H9 (cell line): ENCODE measurements around the gene FHOD3. TPM values are rescaled to one million over a fixed set of nuclear protein-coding genes. Genes with fewer than 3 reads are reported as not detected.
A peak's percentile ranks its signal among the peaks of the same experiment; 100 is the strongest.

ENCODE experiments used
- DNase-seq: peaks from one replicate; pipeline ENCODE4 v3.0.0-alpha.2; 2017
- H2AFZ ChIP-seq: one replicate; pipeline ENCODE4 v1.6.1; 2013; ENCODE audit warnings: mild to moderate bottlenecking, low read length, control low read depth, moderate library complexity
- H2AK5ac ChIP-seq: 2 replicates; pipeline ENCODE4 v1.6.1; 2013; ENCODE audit warnings: low read length, control low read depth, mixed read lengths; ENCODE audit not compliant: insufficient read length
- H2BK120ac ChIP-seq: one replicate; pipeline ENCODE4 v1.6.1; 2013; ENCODE audit warnings: low read depth, mild to moderate bottlenecking, low read length, control low read depth, inconsistent platforms; ENCODE audit not compliant: poor library complexity, severe bottlenecking
- H2BK12ac ChIP-seq: 2 replicates; pipeline ENCODE4 v1.6.1; 2013; ENCODE audit warnings: low read length, control low read depth, mixed read lengths, low read depth; ENCODE audit not compliant: insufficient read length
- H2BK15ac ChIP-seq: 2 replicates; pipeline ENCODE4 v1.6.1; 2013; ENCODE audit warnings: low read depth, low read length, control low read depth
- H2BK20ac ChIP-seq: one replicate; pipeline ENCODE4 v1.6.1; 2013; ENCODE audit warnings: low read depth, mild to moderate bottlenecking, low read length, control low read depth, inconsistent platforms; ENCODE audit not compliant: poor library complexity, severe bottlenecking
- H2BK5ac ChIP-seq: 2 replicates; pipeline ENCODE4 v1.6.1; 2013; ENCODE audit warnings: low read length, control low read depth, mixed read lengths; ENCODE audit not compliant: insufficient read length
- H3K14ac ChIP-seq: 2 replicates; pipeline ENCODE4 v1.6.1; 2013; ENCODE audit warnings: low read length, control low read depth; ENCODE audit not compliant: insufficient read depth
- H3K18ac ChIP-seq: 2 replicates; pipeline ENCODE4 v1.6.1; 2013; ENCODE audit warnings: low read depth, mild to moderate bottlenecking, mixed read lengths, low read length, control low read depth; ENCODE audit not compliant: insufficient read length
- H3K23ac ChIP-seq: 2 replicates; pipeline ENCODE4 v1.6.1; 2013; ENCODE audit warnings: low read length, control low read depth, mixed read lengths, low read depth; ENCODE audit not compliant: insufficient read length
- H3K23me2 ChIP-seq: 2 replicates; pipeline ENCODE4 v1.6.1; 2013; ENCODE audit warnings: low read depth, mild to moderate bottlenecking, mixed read lengths, low read length, control low read depth; ENCODE audit not compliant: insufficient read length, poor library complexity, severe bottlenecking
- H3K27ac ChIP-seq: 2 replicates; pipeline ENCODE4 v1.5.1; 2013; ENCODE audit warnings: low read length, control low read depth, mixed read lengths, low read depth; ENCODE audit not compliant: insufficient read length
- H3K27me3 ChIP-seq: 2 replicates; pipeline ENCODE4 v1.6.1; 2013; ENCODE audit warnings: low read length, control low read depth, inconsistent platforms; ENCODE audit not compliant: insufficient read depth
- H3K4ac ChIP-seq: 2 replicates; pipeline ENCODE4 v1.6.1; 2013; ENCODE audit warnings: low read depth, mild to moderate bottlenecking, control low read depth, inconsistent platforms, low read length, moderate library complexity
- H3K4me1 ChIP-seq: 2 replicates; pipeline ENCODE4 v1.6.1; 2013; ENCODE audit warnings: low read length, control low read depth, inconsistent platforms; ENCODE audit not compliant: insufficient read depth
- H3K4me2 ChIP-seq: 2 replicates; pipeline ENCODE4 v1.6.1; 2013; ENCODE audit warnings: low read length, control low read depth, mixed read lengths; ENCODE audit not compliant: insufficient read length, insufficient read depth
- H3K56ac ChIP-seq: 2 replicates; pipeline ENCODE4 v1.6.1; 2013; ENCODE audit warnings: low read depth, mild to moderate bottlenecking, mixed read lengths, low read length, control low read depth; ENCODE audit not compliant: insufficient read length
- H3K79me1 ChIP-seq: 2 replicates; pipeline ENCODE4 v1.6.1; 2013; ENCODE audit warnings: low read depth, mild to moderate bottlenecking, moderate library complexity, low read length, control low read depth, inconsistent platforms; ENCODE audit not compliant: insufficient read depth, poor library complexity, severe bottlenecking
- H3K79me2 ChIP-seq: 2 replicates; pipeline ENCODE4 v1.6.1; 2013; ENCODE audit warnings: low read length, control low read depth, inconsistent platforms; ENCODE audit not compliant: insufficient read depth
- H3K9ac ChIP-seq: 2 replicates; pipeline ENCODE4 v1.6.1; 2013; ENCODE audit warnings: low read length, control low read depth, mixed read lengths; ENCODE audit not compliant: insufficient read length; ENCODE audit errors: extremely low read depth
- H3K9me3 ChIP-seq: one replicate; pipeline ENCODE4 v1.6.1; 2013; ENCODE audit warnings: low read depth, low read length, inconsistent platforms; ENCODE audit not compliant: control insufficient read depth
- H3T11ph ChIP-seq: one replicate; pipeline ENCODE4 v1.6.1; 2013; ENCODE audit warnings: mild to moderate bottlenecking, low read length, control low read depth, inconsistent platforms
- H4K20me1 ChIP-seq: one replicate; pipeline ENCODE4 v1.6.1; 2013; ENCODE audit not compliant: control insufficient read depth, insufficient read length, insufficient read depth
- H4K5ac ChIP-seq: 2 replicates; pipeline ENCODE4 v1.6.1; 2013; ENCODE audit warnings: low read depth, mild to moderate bottlenecking, mixed read lengths, low read length, control low read depth; ENCODE audit not compliant: insufficient read length
- H4K8ac ChIP-seq: replicated peaks from 2 replicates; pipeline ENCODE4 v1.6.1; 2013; ENCODE audit warnings: low read length, control low read depth, mixed read lengths, low read depth; ENCODE audit not compliant: insufficient read length
- H4K91ac ChIP-seq: 2 replicates; pipeline ENCODE4 v1.6.1; 2013; ENCODE audit warnings: low read depth, mild to moderate bottlenecking, moderate library complexity, mixed read lengths, low read length, control low read depth; ENCODE audit not compliant: insufficient read length
- H3K27ac Mint-ChIP-seq, 3 experiments: 2 replicates in 2 of 3; 3 replicates in 1 of 3; pipeline ENCODE4 v1.8.0; 2020 to 2021; ENCODE audit warnings: mixed read lengths in 3 of 3, mild to moderate bottlenecking in 1 of 3, moderate library complexity in 1 of 3
- H3K27me3 Mint-ChIP-seq: 2 replicates; pipeline ENCODE4 v1.8.0; 2021; ENCODE audit warnings: low read depth, mild to moderate bottlenecking, moderate library complexity, mixed read lengths
- H3K36me3 Mint-ChIP-seq, 3 experiments: 2 replicates in 2 of 3; 3 replicates in 1 of 3; pipeline ENCODE4 v1.8.0; 2020 to 2021; ENCODE audit warnings: low read depth in 3 of 3, mixed read lengths in 3 of 3; ENCODE audit not compliant: insufficient read depth in 1 of 3
- H3K4me1 Mint-ChIP-seq, 2 experiments: 2 replicates each; pipeline ENCODE4 v1.8.0; 2020; ENCODE audit warnings: mixed read lengths in 2 of 2
- H3K4me3 Mint-ChIP-seq, 2 experiments: 2 replicates in 1 of 2; 3 replicates in 1 of 2; pipeline ENCODE4 v1.8.0; 2020 to 2021; ENCODE audit warnings: mild to moderate bottlenecking in 2 of 2, mixed read lengths in 2 of 2, moderate library complexity in 1 of 2
- H3K9me3 Mint-ChIP-seq, 2 experiments: 2 replicates in 1 of 2; 3 replicates in 1 of 2; pipeline ENCODE4 v1.8.0; 2020; ENCODE audit warnings: mild to moderate bottlenecking in 2 of 2, mixed read lengths in 2 of 2, moderate library complexity in 1 of 2
- CTCF ChIP-seq: fragments of 200-600 bp; sonication (generic); conservative IDR thresholded peaks from 3 replicates; pipeline ENCODE4 v1.8.0; 2021; ENCODE audit warnings: antibody characterized with exemption, mild to moderate bottlenecking
- total RNA-seq: library from RNA; stranded (reverse); gene quantifications from 2 replicates; pipeline ENCODE4 v1.2.1, GENCODE V29; 2021

The FHOD3 gene
- total RNA-seq, 1 experiment from 2014 or later: 8.0 TPM

GRCh38 chr18:36593001-36593400 is 295.5 kb downstream of the FHOD3 start:
- Histone ChIP-seq H3K79me2 (no peaks in the 10 kb centered on the region), H3K27ac (no peak overlapping the region), H3K4me2 (no peak overlapping the region), H4K91ac (no peak overlapping the region), H2AK5ac (no peak overlapping the region), H3K4ac (no peak overlapping the region), H4K8ac (no peak overlapping the region), H3K9ac (no peak overlapping the region), H4K20me1 (no peaks in the 10 kb centered on the region), H2BK120ac (no peak overlapping the region), H3K23ac (no peak overlapping the region), H3K79me1 (no peaks in the 10 kb centered on the region), H3K4me1 (no peaks in the 10 kb centered on the region), H2AFZ (no peak overlapping the region), H3K56ac (no peak overlapping the region), H2BK5ac (no peak overlapping the region), H3K9me3 (no peaks in the 10 kb centered on the region), H3K18ac (no peak overlapping the region), H3K23me2 (no peaks in the 10 kb centered on the region), H3K27me3 (no peaks in the 10 kb centered on the region), H3K14ac (no peak overlapping the region), H3T11ph (no peak overlapping the region), H4K5ac (no peak overlapping the region), H2BK12ac (no peak overlapping the region), H2BK15ac (no peak overlapping the region), H2BK20ac (no peak overlapping the region)
- peak overlapping the region in 1 of 3 experiments; percentile 40; a peak in 1 of 7 replicates for H3K27ac Mint-ChIP-seq
- no peaks in the 10 kb centered on the region for H3K36me3 Mint-ChIP-seq
- H3K4me3 Mint-ChIP-seq: no peak overlapping the region
- no peak for DNase-seq
- no peak for TF ChIP-seq CTCF
- H3K27me3 Mint-ChIP-seq: no peaks in the 10 kb centered on the region
- H3K9me3 Mint-ChIP-seq: no peaks in the 10 kb centered on the region
- H3K4me1 Mint-ChIP-seq: peaks cover 20 to 28% of the 10 kb centered on the region in 2 experiments
